ENCODE measurements around the gene NDUFAF7. TPM values are rescaled to one million over a fixed set of nuclear protein-coding genes. Genes with fewer than 3 reads are reported as not detected.

Gene NDUFAF7
- total RNA-seq, 1 experiment from 2014 or later: 38.0 TPM

DNA sequence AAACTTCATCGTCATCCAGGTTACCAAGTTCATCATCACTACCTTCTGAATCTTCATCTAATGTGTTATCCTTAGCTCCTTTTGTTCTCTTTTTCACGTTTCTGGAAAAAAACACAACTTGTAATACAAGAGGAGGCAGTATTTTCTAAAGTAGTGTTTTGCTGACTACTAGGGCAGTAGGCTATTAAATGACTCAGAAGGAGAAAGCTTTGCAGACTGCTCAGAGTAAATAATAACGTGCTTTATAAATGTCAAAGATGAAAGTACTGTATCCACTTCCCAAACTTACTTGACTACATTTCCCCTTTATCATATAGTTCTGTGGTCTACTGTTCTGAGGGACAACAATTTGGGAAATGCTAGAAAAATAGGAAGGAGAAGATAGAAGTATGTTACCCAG, 19.5 kb upstream of the NDUFAF7 start:
- POLR2A ChIA-PET: no interaction called here
- Mint-ChIP-seq H3K27ac (ENCODE audit: unreplicated experiment) (no peak overlapping the region), H3K36me3 (ENCODE audit: insufficient read depth, unreplicated experiment) (peaks cover 93% of the 10 kb centered on the region), H3K27me3 (ENCODE audit: insufficient read depth, unreplicated experiment) (no peaks in the 10 kb centered on the region), H3K9me3 (ENCODE audit: unreplicated experiment) (peaks cover 14% of the 10 kb centered on the region), H3K4me1 (ENCODE audit: low read depth, unreplicated experiment) (no peaks in the 10 kb centered on the region), H3K4me3 (ENCODE audit: unreplicated experiment) (no peak overlapping the region)
- H3K36me3 ChIP-seq (ENCODE audit: control insufficient read depth, insufficient read depth, low read length): peaks cover 4% of the 10 kb centered on the region
- DNase-seq: no peak
- peaks cover 6% of the 10 kb centered on the region; the same call in 1 of the 2 replicates for H3K9me3 ChIP-seq
- H3K4me1 ChIP-seq: no peaks in the 10 kb centered on the region
- CTCF ChIA-PET: no interaction called here
- no peaks in the 10 kb centered on the region for H3K27me3 ChIP-seq (replicated peaks; ENCODE audit: control insufficient read depth, insufficient read depth, low read length)
- H3K4me3 ChIP-seq (ENCODE audit: low read depth, low read length): no peak overlapping the region
- intact Hi-C loops (cut with micrococcal nuclease; ENCODE audit: unreplicated experiment): no loop called here
- no TSS peak for BruUV-seq (replicated peaks)
- TF ChIP-seq, protein P1, sequence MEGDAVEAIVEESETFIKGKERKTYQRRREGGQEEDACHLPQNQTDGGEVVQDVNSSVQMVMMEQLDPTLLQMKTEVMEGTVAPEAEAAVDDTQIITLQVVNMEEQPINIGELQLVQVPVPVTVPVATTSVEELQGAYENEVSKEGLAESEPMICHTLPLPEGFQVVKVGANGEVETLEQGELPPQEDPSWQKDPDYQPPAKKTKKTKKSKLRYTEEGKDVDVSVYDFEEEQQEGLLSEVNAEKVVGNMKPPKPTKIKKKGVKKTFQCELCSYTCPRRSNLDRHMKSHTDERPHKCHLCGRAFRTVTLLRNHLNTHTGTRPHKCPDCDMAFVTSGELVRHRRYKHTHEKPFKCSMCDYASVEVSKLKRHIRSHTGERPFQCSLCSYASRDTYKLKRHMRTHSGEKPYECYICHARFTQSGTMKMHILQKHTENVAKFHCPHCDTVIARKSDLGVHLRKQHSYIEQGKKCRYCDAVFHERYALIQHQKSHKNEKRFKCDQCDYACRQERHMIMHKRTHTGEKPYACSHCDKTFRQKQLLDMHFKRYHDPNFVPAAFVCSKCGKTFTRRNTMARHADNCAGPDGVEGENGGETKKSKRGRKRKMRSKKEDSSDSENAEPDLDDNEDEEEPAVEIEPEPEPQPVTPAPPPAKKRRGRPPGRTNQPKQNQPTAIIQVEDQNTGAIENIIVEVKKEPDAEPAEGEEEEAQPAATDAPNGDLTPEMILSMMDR (IDR thresholded peaks at IDR 0.05; ENCODE audit: insufficient read depth in 1 of 2, low read depth in 1 of 2, low read length in 1 of 2, severe bottlenecking in 1 of 2, unreplicated experiment in 1 of 2): no peak

DNA sequence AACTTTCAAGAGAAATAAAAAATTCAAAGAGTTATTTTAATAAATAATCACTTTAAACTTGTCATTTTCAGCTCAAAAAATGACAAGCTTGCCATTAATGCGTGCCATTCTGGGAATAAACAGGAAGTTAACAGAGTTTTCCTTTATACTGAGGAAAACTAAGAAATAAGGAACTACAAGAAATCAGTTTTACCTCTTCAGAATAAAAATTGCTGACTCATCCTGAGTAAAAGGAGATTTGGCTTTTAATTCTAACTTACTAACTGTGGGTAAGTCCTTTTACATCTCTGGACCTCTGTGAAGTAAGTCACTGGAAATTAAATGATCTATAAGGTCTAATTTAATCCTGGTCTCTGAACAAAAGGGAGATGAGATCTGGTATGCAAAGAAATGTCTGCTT, 16.2 kb upstream of the NDUFAF7 start:
- POLR2A ChIA-PET: no interaction called here
- no peaks in the 10 kb centered on the region for H3K27me3 ChIP-seq (replicated peaks; ENCODE audit: control insufficient read depth, insufficient read depth, low read length)
- H3K36me3 Mint-ChIP-seq (ENCODE audit: insufficient read depth, unreplicated experiment): peaks cover 92% of the 10 kb centered on the region
- H3K9me3 Mint-ChIP-seq (ENCODE audit: unreplicated experiment): no peaks in the 10 kb centered on the region
- DNase-seq: no peak
- no peaks in the 10 kb centered on the region for H3K27me3 Mint-ChIP-seq (ENCODE audit: insufficient read depth, unreplicated experiment)
- TF ChIP-seq, protein P1 (IDR thresholded peaks at IDR 0.05; ENCODE audit: insufficient read depth in 1 of 2, low read depth in 1 of 2, low read length in 1 of 2, severe bottlenecking in 1 of 2, unreplicated experiment in 1 of 2): no peak
- no peaks in the 10 kb centered on the region for H3K4me1 ChIP-seq
- BruUV-seq (replicated peaks): no TSS peak
- H3K36me3 ChIP-seq (ENCODE audit: control insufficient read depth, insufficient read depth, low read length): peaks cover 1% of the 10 kb centered on the region
- intact Hi-C loops (cut with micrococcal nuclease; ENCODE audit: unreplicated experiment): no loop called here
- no peaks in the 10 kb centered on the region for H3K9me3 ChIP-seq
- H3K4me3 Mint-ChIP-seq (ENCODE audit: unreplicated experiment): no peak overlapping the region
- CTCF ChIA-PET: no interaction called here
- no peak overlapping the region for H3K27ac Mint-ChIP-seq (ENCODE audit: unreplicated experiment)
- H3K4me3 ChIP-seq (ENCODE audit: low read depth, low read length): no peak overlapping the region
- H3K4me1 Mint-ChIP-seq (ENCODE audit: low read depth, unreplicated experiment): no peaks in the 10 kb centered on the region

DNA sequence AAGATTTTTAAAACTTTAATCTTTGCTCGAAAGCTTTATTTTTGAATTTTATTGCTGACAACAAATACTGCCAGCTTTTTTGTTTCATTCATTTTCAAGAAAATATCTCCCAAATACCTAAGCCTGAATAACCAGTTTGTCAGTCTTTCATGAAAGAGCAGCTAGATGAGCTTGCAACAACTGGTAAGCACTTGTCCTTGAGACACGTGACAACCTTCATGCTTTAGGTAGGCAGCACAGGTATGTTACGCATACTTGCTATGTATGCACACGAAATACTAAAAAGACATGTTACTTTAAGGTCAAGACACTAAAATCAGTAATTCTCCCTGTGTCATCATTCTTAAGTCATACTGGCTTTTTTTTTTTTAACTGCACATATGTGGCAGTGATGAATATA, 12.4 kb upstream of the NDUFAF7 start:
- DNase-seq: no peak
- H3K4me1 ChIP-seq: no peaks in the 10 kb centered on the region
- H3K27me3 Mint-ChIP-seq (ENCODE audit: insufficient read depth, unreplicated experiment): no peaks in the 10 kb centered on the region

More for the DNA sequence above, 12.4 kb upstream of the NDUFAF7 start:
- TF ChIP-seq, protein P1 (IDR thresholded peaks at IDR 0.05; ENCODE audit: insufficient read depth in 1 of 2, low read depth in 1 of 2, low read length in 1 of 2, severe bottlenecking in 1 of 2, unreplicated experiment in 1 of 2): no peak
- no peak overlapping the region for H3K27ac Mint-ChIP-seq (ENCODE audit: unreplicated experiment)
- H3K4me3 Mint-ChIP-seq (ENCODE audit: unreplicated experiment): no peak overlapping the region
- H3K36me3 Mint-ChIP-seq (ENCODE audit: insufficient read depth, unreplicated experiment): peaks cover 91% of the 10 kb centered on the region
- intact Hi-C loops (cut with micrococcal nuclease; ENCODE audit: unreplicated experiment): no loop called here
- no peaks in the 10 kb centered on the region for H3K9me3 Mint-ChIP-seq (ENCODE audit: unreplicated experiment)
- CTCF ChIA-PET: no interaction called here
- H3K36me3 ChIP-seq (ENCODE audit: control insufficient read depth, insufficient read depth, low read length): peaks cover 5% of the 10 kb centered on the region
- no peak overlapping the region for H3K4me3 ChIP-seq (ENCODE audit: low read depth, low read length)
- no peaks in the 10 kb centered on the region for H3K9me3 ChIP-seq
- no TSS peak for BruUV-seq (replicated peaks)
- H3K4me1 Mint-ChIP-seq (ENCODE audit: low read depth, unreplicated experiment): no peaks in the 10 kb centered on the region
- POLR2A ChIA-PET: interaction anchor here (0.6 kb wide), 1 partner anchor 448 kb away, joined by 3 read pairs; no protein-coding TSS in a partner anchor
- H3K27me3 ChIP-seq (replicated peaks; ENCODE audit: control insufficient read depth, insufficient read depth, low read length): no peaks in the 10 kb centered on the region

Data from Caco-2 (cell line).